OCI-LY1 (cell line): ENCODE measurements around the gene CBX8.

Experiments used
- H2AFZ ChIP-seq: fragments of 200-600 bp; sonication (generic), shearing (Covaris generic); 2 replicates; pipeline ENCODE4 v1.6.0; 2014; ENCODE audit warnings: antibody characterized with exemption, mild to moderate bottlenecking, low read length
- H3F3A ChIP-seq: fragments of 200-600 bp; sonication (generic), shearing (Covaris generic); 2 replicates; pipeline ENCODE4 v1.6.0; 2014; ENCODE audit warnings: mild to moderate bottlenecking, antibody characterized with exemption, low read length, moderate library complexity; ENCODE audit not compliant: insufficient read depth
- H3K27ac ChIP-seq: fragments of 200-600 bp; sonication (generic); 2 replicates; pipeline ENCODE4 v1.5.1; 2014; ENCODE audit warnings: low read length, mixed run types, mild to moderate bottlenecking, low read depth; ENCODE audit not compliant: poor library complexity, severe bottlenecking
- H3K27me3 ChIP-seq: fragments of 200-600 bp; sonication (generic); 2 replicates; pipeline ENCODE4 v1.6.0; 2014; ENCODE audit warnings: antibody characterized with exemption, mild to moderate bottlenecking, low read length, moderate library complexity; ENCODE audit not compliant: insufficient read depth
- H3K36me3 ChIP-seq: fragments of 200-600 bp; sonication (generic); 2 replicates; pipeline ENCODE4 v1.6.1; 2014; ENCODE audit warnings: mild to moderate bottlenecking, antibody characterized with exemption, low read length, moderate library complexity, mixed read lengths; ENCODE audit not compliant: insufficient read depth
- H3K4me1 ChIP-seq: fragments of 200-600 bp; sonication (generic); 2 replicates; pipeline ENCODE4 v1.5.1; 2014; ENCODE audit warnings: mild to moderate bottlenecking, low read length, moderate library complexity; ENCODE audit not compliant: insufficient read depth, severe bottlenecking
- H3K4me2 ChIP-seq: fragments of 200-600 bp; sonication (generic), shearing (Covaris generic); 2 replicates; pipeline ENCODE4 v1.6.1; 2014; ENCODE audit warnings: low read length
- H3K4me3 ChIP-seq: fragments of 200-600 bp; sonication (generic); 2 replicates; pipeline ENCODE4 v1.5.1; 2014; ENCODE audit warnings: low read length, low read depth, mild to moderate bottlenecking, mixed read lengths; ENCODE audit not compliant: poor library complexity, severe bottlenecking
- H3K79me2 ChIP-seq: fragments of 200-600 bp; shearing (Covaris generic); 2 replicates; pipeline ENCODE4 v1.6.1; 2016; ENCODE audit warnings: mixed run types, low read length, mixed read lengths; ENCODE audit not compliant: insufficient read depth
- H3K9ac ChIP-seq: fragments of 200-600 bp; sonication (generic), shearing (Covaris generic); 2 replicates; pipeline ENCODE4 v1.6.1; 2014; ENCODE audit warnings: mild to moderate bottlenecking, low read length, mixed read lengths
- H3K9me2 ChIP-seq: fragments of 200-600 bp; sonication (generic), shearing (Covaris generic); 2 replicates; pipeline ENCODE4 v1.6.1; 2014; ENCODE audit warnings: low read depth, mild to moderate bottlenecking, low read length, mixed read lengths
- H3K9me3 ChIP-seq: fragments of 200-600 bp; shearing (Covaris generic); 2 replicates; pipeline ENCODE4 v1.6.1; 2014; ENCODE audit warnings: low read length, mixed read lengths
- H4K20me1 ChIP-seq: fragments of 200-600 bp; sonication (generic), shearing (Covaris generic); 2 replicates; pipeline ENCODE4 v1.6.0; 2016; ENCODE audit warnings: mild to moderate bottlenecking, low read length; ENCODE audit not compliant: insufficient read depth
- CTCF ChIP-seq: fragments of 200-600 bp; sonication (generic), shearing (Covaris generic); IDR thresholded peaks from 2 replicates; pipeline ENCODE4 v1.5.1; 2017; ENCODE audit warnings: mild to moderate bottlenecking, antibody characterized with exemption, low read length, moderate library complexity, mixed read lengths
- EZH2 ChIP-seq: fragments of 200-600 bp; sonication (generic), shearing (Covaris generic); IDR thresholded peaks from 2 replicates; pipeline ENCODE4 v1.8.0; 2017; ENCODE audit warnings: borderline replicate concordance, mixed run types, mild to moderate bottlenecking, antibody characterized with exemption, low read length, moderate library complexity, mixed read lengths

Gene CBX8

GRCh38 chr17:79749156-79749815, 47.6 kb downstream of the CBX8 start:
- Histone ChIP-seq H3K9ac (no peak overlapping the region), H2AFZ (no peak overlapping the region), H3K4me1 (no peaks in the 10 kb centered on the region), H3K27me3 (no peaks in the 10 kb centered on the region; the same call in 1 of the 2 replicates), H3K4me2 (no peak overlapping the region), H3K36me3 (no peaks in the 10 kb centered on the region), H3K27ac (no peak overlapping the region), H3F3A (no peaks in the 10 kb centered on the region), H3K4me3 (no peak overlapping the region), H3K9me2 (no peaks in the 10 kb centered on the region), H3K79me2 (no peaks in the 10 kb centered on the region), H3K9me3 (no peaks in the 10 kb centered on the region), H4K20me1 (no peaks in the 10 kb centered on the region)
- TF ChIP-seq CTCF (no peak), EZH2 (no peak)

- no peaks in the 10 kb centered on the region for H3F3A ChIP-seq
- no peak overlapping the region for H3K4me3 ChIP-seq
Measured at GRCh38 chr17:79748295-79749099, 48.4 kb downstream of the CBX8 start.

More at GRCh38 chr17:79748295-79749099, 48.4 kb downstream of the CBX8 start:
- Histone ChIP-seq H3K27me3 (no peaks in the 10 kb centered on the region; the same call in 1 of the 2 replicates), H3K9ac (no peak overlapping the region), H2AFZ (no peak overlapping the region), H3K9me2 (no peaks in the 10 kb centered on the region), H3K79me2 (no peaks in the 10 kb centered on the region), H3K4me1 (no peaks in the 10 kb centered on the region), H3K4me2 (no peak overlapping the region), H3K27ac (no peak overlapping the region), H4K20me1 (no peaks in the 10 kb centered on the region), H3K9me3 (no peaks in the 10 kb centered on the region), H3K36me3 (no peaks in the 10 kb centered on the region)
- TF ChIP-seq CTCF (no peak), EZH2 (no peak)
